ENCODE data around the gene GFI1B. TPM values are rescaled to one million over a fixed set of nuclear protein-coding genes. Genes with fewer than 3 reads are reported as not detected.
"Not testable (repeated sequence)": the region's sequence is repeated elsewhere in the genome, so short reads cannot be mapped to it uniquely, and the experiment has no call there.

Gene GFI1B
- total RNA-seq, 1 experiment from 2014 or later = 0.79 TPM

- Histone ChIP-seq H3K9me3 (no peaks in the 10 kb centered on the region), H3K27me3 (replicated peaks; ENCODE audit: control insufficient read depth, insufficient read depth, low read length) (no peaks in the 10 kb centered on the region), H3K4me1 (peaks cover 23% of the 10 kb centered on the region), H3K4me3 (ENCODE audit: low read depth, low read length) (no peak overlapping the region), H3K36me3 (ENCODE audit: control insufficient read depth, insufficient read depth, low read length) (no peaks in the 10 kb centered on the region)
- Mint-ChIP-seq H3K27ac (ENCODE audit: unreplicated experiment) (no peak overlapping the region), H3K36me3 (ENCODE audit: insufficient read depth, unreplicated experiment) (no peaks in the 10 kb centered on the region), H3K27me3 (ENCODE audit: insufficient read depth, unreplicated experiment) (no peaks in the 10 kb centered on the region), H3K4me3 (ENCODE audit: unreplicated experiment) (no peak overlapping the region), H3K9me3 (ENCODE audit: unreplicated experiment) (no peaks in the 10 kb centered on the region), H3K4me1 (ENCODE audit: low read depth, unreplicated experiment) (peaks cover 15% of the 10 kb centered on the region)
- intact Hi-C loops (cut with micrococcal nuclease; ENCODE audit: unreplicated experiment) = loop anchor here (1.0 kb wide), 1 partner anchor 25 kb away; no protein-coding TSS in a partner anchor
- CTCF ChIA-PET = no interaction called here
- POLR2A ChIA-PET = no interaction called here
- peak; percentile 55 to 72 for DNase-seq
- no peak for TF ChIP-seq CTCF (IDR thresholded peaks at IDR 0.05; ENCODE audit: insufficient read depth in 1 of 2, low read depth in 1 of 2, low read length in 1 of 2, severe bottlenecking in 1 of 2, unreplicated experiment in 1 of 2)
- no TSS peak for BruUV-seq (replicated peaks)
Measured at GRCh38 chr9:132997591-132997990, 19.1 kb downstream of the GFI1B start.

GRCh38 chr9:132998221-132998620, 19.7 kb downstream of the GFI1B start:
- H3K4me1 Mint-ChIP-seq (ENCODE audit: low read depth, unreplicated experiment) = peaks cover 15% of the 10 kb centered on the region
- H3K36me3 Mint-ChIP-seq (ENCODE audit: insufficient read depth, unreplicated experiment); H3K4me3 ChIP-seq (ENCODE audit: low read depth, low read length); POLR2A ChIA-PET; H3K36me3 ChIP-seq (ENCODE audit: control insufficient read depth, insufficient read depth, low read length); H3K27me3 ChIP-seq (replicated peaks; ENCODE audit: control insufficient read depth, insufficient read depth, low read length); H3K27ac Mint-ChIP-seq (ENCODE audit: unreplicated experiment); intact Hi-C loops (cut with micrococcal nuclease; ENCODE audit: unreplicated experiment); H3K9me3 Mint-ChIP-seq (ENCODE audit: unreplicated experiment); BruUV-seq (replicated peaks); H3K27me3 Mint-ChIP-seq (ENCODE audit: insufficient read depth, unreplicated experiment); H3K4me3 Mint-ChIP-seq (ENCODE audit: unreplicated experiment); H3K9me3 ChIP-seq; DNase-seq: not testable (repeated sequence)
- peaks cover 21% of the 10 kb centered on the region for H3K4me1 ChIP-seq
- CTCF ChIA-PET = interaction anchor here (1.5 kb wide), 1 partner anchor 24 kb away, joined by 8 read pairs; no protein-coding TSS in a partner anchor

- Histone ChIP-seq H3K9me3 (no peaks in the 10 kb centered on the region), H3K4me3 (ENCODE audit: low read depth, low read length) (no peak overlapping the region), H3K4me1 (peaks cover 13% of the 10 kb centered on the region), H3K27me3 (replicated peaks; ENCODE audit: control insufficient read depth, insufficient read depth, low read length) (no peaks in the 10 kb centered on the region), H3K36me3 (ENCODE audit: control insufficient read depth, insufficient read depth, low read length) (no peaks in the 10 kb centered on the region)
- Mint-ChIP-seq H3K9me3 (ENCODE audit: unreplicated experiment) (no peaks in the 10 kb centered on the region), H3K27me3 (ENCODE audit: insufficient read depth, unreplicated experiment) (no peaks in the 10 kb centered on the region), H3K27ac (ENCODE audit: unreplicated experiment) (no peak overlapping the region), H3K4me1 (ENCODE audit: low read depth, unreplicated experiment) (peaks cover 9% of the 10 kb centered on the region), H3K4me3 (ENCODE audit: unreplicated experiment) (no peak overlapping the region), H3K36me3 (ENCODE audit: insufficient read depth, unreplicated experiment) (no peaks in the 10 kb centered on the region)
- BruUV-seq (replicated peaks) = no TSS peak
- POLR2A ChIA-PET = no interaction called here
- no peak for TF ChIP-seq CTCF (IDR thresholded peaks at IDR 0.05; ENCODE audit: insufficient read depth in 1 of 2, low read depth in 1 of 2, low read length in 1 of 2, severe bottlenecking in 1 of 2, unreplicated experiment in 1 of 2)
- intact Hi-C loops (cut with micrococcal nuclease; ENCODE audit: unreplicated experiment) = no loop called here
- no peak for DNase-seq
- CTCF ChIA-PET = interaction anchor here (1.5 kb wide), 1 partner anchor 23 kb away, joined by 8 read pairs; no protein-coding TSS in a partner anchor
Measured at GRCh38 chr9:132998831-132999635, 20.5 kb downstream of the GFI1B start.
